Measurements from ENCODE around the gene KIF12. TPM values are rescaled to one million over a fixed set of nuclear protein-coding genes. Genes with fewer than 3 reads are reported as not detected.
A peak's percentile ranks its signal among the peaks of the same experiment; 100 is the strongest.

The KIF12 gene
- total and polyA plus RNA-seq, 2 of the 13 experiments (the other 11 are each of a cell fraction or from before 2014, with no cell fraction given), result 1.8 to 12.5 TPM

DNA sequence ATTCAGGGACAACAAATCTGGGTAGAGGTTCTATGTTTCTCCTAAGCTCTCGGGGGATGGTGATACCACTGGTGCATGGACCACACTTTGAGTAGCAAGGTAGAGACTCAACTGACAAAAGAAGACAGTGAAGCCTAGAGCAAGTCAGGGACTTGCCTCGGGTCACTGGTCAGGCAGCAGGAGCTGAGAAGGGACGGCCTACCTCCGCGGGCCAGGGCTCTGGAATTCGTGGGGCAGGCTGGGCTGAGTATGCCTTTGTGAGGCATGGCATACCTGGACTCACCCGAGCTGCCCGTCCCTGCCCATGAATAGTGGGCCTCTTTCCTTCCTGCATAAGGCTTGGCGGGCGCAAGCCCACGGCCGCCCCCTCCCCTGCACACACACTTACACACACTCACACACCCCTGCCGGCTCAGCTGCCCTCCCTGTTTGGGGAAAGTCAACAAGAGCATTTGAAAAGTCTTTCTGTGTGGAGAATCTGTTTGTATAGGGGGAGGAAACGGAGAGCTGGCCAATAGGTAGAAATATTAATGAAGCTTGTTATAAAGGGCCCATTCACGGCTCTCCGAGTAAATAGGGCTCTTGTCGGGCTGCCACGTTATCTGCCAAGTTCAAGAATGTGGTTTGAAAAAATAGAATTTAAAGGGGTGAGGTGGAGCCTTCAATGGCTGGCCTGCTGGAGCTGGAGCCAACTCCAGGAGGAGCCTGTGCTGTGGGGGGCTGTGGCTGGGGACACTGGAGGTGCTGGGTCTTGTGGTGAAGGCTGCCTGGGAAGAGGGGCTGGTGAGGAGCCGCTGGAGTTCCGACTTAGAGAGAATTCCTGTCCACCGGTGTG lies 19.1 kb upstream of the KIF12 start (continued):
- TF ChIP-seq, protein P1, sequence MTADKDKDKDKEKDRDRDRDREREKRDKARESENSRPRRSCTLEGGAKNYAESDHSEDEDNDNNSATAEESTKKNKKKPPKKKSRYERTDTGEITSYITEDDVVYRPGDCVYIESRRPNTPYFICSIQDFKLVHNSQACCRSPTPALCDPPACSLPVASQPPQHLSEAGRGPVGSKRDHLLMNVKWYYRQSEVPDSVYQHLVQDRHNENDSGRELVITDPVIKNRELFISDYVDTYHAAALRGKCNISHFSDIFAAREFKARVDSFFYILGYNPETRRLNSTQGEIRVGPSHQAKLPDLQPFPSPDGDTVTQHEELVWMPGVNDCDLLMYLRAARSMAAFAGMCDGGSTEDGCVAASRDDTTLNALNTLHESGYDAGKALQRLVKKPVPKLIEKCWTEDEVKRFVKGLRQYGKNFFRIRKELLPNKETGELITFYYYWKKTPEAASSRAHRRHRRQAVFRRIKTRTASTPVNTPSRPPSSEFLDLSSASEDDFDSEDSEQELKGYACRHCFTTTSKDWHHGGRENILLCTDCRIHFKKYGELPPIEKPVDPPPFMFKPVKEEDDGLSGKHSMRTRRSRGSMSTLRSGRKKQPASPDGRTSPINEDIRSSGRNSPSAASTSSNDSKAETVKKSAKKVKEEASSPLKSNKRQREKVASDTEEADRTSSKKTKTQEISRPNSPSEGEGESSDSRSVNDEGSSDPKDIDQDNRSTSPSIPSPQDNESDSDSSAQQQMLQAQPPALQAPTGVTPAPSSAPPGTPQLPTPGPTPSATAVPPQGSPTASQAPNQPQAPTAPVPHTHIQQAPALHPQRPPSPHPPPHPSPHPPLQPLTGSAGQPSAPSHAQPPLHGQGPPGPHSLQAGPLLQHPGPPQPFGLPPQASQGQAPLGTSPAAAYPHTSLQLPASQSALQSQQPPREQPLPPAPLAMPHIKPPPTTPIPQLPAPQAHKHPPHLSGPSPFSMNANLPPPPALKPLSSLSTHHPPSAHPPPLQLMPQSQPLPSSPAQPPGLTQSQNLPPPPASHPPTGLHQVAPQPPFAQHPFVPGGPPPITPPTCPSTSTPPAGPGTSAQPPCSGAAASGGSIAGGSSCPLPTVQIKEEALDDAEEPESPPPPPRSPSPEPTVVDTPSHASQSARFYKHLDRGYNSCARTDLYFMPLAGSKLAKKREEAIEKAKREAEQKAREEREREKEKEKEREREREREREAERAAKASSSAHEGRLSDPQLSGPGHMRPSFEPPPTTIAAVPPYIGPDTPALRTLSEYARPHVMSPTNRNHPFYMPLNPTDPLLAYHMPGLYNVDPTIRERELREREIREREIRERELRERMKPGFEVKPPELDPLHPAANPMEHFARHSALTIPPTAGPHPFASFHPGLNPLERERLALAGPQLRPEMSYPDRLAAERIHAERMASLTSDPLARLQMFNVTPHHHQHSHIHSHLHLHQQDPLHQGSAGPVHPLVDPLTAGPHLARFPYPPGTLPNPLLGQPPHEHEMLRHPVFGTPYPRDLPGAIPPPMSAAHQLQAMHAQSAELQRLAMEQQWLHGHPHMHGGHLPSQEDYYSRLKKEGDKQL (CRISPR knock-in tag; IDR thresholded peaks at IDR 0.05; ENCODE audit: low read depth), result peak; percentile 89
- TF ChIP-seq ZBTB7B (CRISPR knock-in tag; IDR thresholded peaks at IDR 0.05) (peak; percentile 98), JARID2 (CRISPR knock-in tag; IDR thresholded peaks at IDR 0.05; ENCODE audit: insufficient replicate concordance) (no peak), PHF5A (CRISPR knock-in tag; IDR thresholded peaks at IDR 0.05; ENCODE audit: low read depth, unreplicated experiment) (no peak), ZNF547 (CRISPR knock-in tag; IDR thresholded peaks at IDR 0.05) (no peak; the same call in 1 of the 2 replicates), SALL1 (CRISPR knock-in tag; IDR thresholded peaks at IDR 0.05) (peak; percentile 95), ZNF75D (CRISPR knock-in tag; IDR thresholded peaks at IDR 0.05; ENCODE audit: borderline replicate concordance) (no peak), PITX1 (CRISPR knock-in tag; IDR thresholded peaks at IDR 0.05) (peak; percentile 91), SOX5 (CRISPR knock-in tag; IDR thresholded peaks at IDR 0.05; ENCODE audit: borderline replicate concordance) (peak; percentile 92)
- TF ChIP-seq, protein P2, sequence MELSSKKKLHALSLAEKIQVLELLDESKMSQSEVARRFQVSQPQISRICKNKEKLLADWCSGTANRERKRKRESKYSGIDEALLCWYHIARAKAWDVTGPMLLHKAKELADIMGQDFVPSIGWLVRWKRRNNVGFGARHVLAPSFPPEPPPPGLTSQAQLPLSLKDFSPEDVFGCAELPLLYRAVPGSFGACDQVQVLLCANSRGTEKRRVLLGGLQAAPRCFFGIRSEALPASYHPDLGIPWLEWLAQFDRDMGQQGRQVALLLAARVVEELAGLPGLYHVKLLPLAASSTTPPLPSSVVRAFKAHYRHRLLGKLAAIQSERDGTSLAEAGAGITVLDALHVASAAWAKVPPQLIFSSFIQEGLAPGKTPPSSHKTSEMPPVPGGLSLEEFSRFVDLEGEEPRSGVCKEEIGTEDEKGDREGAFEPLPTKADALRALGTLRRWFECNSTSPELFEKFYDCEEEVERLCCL (CRISPR knock-in tag; IDR thresholded peaks at IDR 0.05; ENCODE audit: borderline replicate concordance), result no peak; the same call in 1 of the 2 replicates
- TF ChIP-seq, protein P3, sequence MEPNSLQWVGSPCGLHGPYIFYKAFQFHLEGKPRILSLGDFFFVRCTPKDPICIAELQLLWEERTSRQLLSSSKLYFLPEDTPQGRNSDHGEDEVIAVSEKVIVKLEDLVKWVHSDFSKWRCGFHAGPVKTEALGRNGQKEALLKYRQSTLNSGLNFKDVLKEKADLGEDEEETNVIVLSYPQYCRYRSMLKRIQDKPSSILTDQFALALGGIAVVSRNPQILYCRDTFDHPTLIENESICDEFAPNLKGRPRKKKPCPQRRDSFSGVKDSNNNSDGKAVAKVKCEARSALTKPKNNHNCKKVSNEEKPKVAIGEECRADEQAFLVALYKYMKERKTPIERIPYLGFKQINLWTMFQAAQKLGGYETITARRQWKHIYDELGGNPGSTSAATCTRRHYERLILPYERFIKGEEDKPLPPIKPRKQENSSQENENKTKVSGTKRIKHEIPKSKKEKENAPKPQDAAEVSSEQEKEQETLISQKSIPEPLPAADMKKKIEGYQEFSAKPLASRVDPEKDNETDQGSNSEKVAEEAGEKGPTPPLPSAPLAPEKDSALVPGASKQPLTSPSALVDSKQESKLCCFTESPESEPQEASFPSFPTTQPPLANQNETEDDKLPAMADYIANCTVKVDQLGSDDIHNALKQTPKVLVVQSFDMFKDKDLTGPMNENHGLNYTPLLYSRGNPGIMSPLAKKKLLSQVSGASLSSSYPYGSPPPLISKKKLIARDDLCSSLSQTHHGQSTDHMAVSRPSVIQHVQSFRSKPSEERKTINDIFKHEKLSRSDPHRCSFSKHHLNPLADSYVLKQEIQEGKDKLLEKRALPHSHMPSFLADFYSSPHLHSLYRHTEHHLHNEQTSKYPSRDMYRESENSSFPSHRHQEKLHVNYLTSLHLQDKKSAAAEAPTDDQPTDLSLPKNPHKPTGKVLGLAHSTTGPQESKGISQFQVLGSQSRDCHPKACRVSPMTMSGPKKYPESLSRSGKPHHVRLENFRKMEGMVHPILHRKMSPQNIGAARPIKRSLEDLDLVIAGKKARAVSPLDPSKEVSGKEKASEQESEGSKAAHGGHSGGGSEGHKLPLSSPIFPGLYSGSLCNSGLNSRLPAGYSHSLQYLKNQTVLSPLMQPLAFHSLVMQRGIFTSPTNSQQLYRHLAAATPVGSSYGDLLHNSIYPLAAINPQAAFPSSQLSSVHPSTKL (CRISPR knock-in tag; IDR thresholded peaks at IDR 0.05), result peak; percentile 96
- TF ChIP-seq, protein P4, sequence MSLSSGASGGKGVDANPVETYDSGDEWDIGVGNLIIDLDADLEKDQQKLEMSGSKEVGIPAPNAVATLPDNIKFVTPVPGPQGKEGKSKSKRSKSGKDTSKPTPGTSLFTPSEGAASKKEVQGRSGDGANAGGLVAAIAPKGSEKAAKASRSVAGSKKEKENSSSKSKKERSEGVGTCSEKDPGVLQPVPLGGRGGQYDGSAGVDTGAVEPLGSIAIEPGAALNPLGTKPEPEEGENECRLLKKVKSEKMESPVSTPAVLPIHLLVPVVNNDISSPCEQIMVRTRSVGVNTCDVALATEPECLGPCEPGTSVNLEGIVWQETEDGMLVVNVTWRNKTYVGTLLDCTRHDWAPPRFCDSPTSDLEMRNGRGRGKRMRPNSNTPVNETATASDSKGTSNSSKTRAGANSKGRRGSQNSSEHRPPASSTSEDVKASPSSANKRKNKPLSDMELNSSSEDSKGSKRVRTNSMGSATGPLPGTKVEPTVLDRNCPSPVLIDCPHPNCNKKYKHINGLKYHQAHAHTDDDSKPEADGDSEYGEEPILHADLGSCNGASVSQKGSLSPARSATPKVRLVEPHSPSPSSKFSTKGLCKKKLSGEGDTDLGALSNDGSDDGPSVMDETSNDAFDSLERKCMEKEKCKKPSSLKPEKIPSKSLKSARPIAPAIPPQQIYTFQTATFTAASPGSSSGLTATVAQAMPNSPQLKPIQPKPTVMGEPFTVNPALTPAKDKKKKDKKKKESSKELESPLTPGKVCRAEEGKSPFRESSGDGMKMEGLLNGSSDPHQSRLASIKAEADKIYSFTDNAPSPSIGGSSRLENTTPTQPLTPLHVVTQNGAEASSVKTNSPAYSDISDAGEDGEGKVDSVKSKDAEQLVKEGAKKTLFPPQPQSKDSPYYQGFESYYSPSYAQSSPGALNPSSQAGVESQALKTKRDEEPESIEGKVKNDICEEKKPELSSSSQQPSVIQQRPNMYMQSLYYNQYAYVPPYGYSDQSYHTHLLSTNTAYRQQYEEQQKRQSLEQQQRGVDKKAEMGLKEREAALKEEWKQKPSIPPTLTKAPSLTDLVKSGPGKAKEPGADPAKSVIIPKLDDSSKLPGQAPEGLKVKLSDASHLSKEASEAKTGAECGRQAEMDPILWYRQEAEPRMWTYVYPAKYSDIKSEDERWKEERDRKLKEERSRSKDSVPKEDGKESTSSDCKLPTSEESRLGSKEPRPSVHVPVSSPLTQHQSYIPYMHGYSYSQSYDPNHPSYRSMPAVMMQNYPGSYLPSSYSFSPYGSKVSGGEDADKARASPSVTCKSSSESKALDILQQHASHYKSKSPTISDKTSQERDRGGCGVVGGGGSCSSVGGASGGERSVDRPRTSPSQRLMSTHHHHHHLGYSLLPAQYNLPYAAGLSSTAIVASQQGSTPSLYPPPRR (CRISPR knock-in tag; IDR thresholded peaks at IDR 0.05; ENCODE audit: borderline replicate concordance), result peak; percentile 95
